Measurements from ENCODE around the gene REEP6.

REEP6 gene

DNA sequence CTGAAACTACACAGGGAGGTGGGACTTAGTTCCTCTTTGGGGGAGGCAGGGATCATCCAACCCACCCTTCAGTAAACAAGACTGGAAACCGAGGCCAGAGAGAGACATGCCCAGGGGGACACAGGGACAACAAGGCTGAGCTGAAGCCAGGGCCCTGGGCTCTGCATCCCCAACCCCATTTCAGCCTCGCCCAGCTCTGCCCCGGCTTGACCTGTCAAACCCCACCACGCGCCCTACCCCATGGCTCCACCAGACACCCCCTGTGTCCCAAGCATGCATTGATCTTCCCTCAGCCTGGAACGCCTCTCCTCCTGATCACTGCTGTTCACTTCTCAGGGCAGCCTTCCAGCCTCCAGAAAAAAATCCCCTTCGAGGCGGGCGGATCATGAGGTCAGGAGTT lies 43.0 kb upstream of the REEP6 start:
- DNase-seq (ENCODE audit: low spot score), result no peak
- TF ChIP-seq CTCF (IDR thresholded peaks at IDR 0.05; ENCODE audit: extremely low read depth, missing control alignments), result no peak

DNA sequence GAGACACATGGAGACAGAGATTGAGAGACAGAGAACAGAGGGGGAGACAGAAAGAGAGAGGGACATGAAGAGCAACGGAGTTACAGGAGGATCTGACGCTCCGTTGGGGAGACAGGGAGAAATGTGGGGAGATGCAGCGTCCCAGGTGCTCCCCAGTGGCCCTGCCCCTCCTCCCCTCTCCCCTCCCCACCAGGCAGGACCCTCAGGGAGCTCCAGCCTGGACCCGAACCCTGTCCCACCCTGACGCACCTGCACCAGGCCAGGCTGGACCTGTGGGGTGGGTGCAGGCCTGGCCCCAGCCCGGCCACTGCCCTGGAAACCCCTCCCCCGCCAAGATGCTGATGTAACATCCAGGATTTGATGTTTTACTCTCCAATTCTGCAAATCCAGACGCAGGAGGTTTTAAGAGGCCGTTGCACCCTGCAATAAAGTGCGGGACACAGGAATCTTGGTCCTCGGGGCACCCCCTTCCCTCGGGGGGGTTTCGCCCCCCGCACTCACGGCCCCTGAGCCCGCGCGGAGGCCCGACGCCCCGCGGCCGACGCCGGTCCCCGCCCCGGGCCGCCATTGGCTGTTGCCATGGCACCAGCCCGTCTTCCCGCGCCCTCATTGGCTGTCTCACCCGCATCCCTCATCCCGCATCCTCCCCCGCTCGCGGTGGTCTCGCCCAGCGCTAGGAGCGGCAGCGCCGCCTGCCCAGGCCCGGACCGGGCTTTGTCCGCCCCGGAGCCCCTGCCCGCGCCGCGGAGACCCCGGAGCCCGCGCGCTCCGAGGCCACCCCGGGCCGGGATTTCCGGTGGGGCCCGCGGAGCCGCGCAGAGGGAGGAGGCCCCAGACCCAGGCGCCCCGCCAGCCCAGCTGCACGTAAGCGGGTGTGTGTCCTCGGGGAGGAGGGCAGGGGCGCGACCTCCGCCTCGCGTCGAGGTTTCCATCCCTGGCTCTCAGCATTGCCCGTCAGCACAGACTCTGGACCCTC lies 41.2 kb upstream of the REEP6 start, which contains the start of gene APC2:
Gene APC2, plus strand, starts transcription at position 655 of the 976 bp plus-strand sequence. CDS start 2,881 bp downstream, outside the sequence.
- DNase-seq (ENCODE audit: low spot score), result peak; percentile 81
- TF ChIP-seq CTCF (IDR thresholded peaks at IDR 0.05; ENCODE audit: extremely low read depth, missing control alignments), result no peak

GRCh38 chr19:1450735-1451731 lies 39.9 kb upstream of the REEP6 start:
- no peak for DNase-seq (ENCODE audit: low spot score)
- TF ChIP-seq CTCF (IDR thresholded peaks at IDR 0.05; ENCODE audit: extremely low read depth, missing control alignments), result no peak

DNA sequence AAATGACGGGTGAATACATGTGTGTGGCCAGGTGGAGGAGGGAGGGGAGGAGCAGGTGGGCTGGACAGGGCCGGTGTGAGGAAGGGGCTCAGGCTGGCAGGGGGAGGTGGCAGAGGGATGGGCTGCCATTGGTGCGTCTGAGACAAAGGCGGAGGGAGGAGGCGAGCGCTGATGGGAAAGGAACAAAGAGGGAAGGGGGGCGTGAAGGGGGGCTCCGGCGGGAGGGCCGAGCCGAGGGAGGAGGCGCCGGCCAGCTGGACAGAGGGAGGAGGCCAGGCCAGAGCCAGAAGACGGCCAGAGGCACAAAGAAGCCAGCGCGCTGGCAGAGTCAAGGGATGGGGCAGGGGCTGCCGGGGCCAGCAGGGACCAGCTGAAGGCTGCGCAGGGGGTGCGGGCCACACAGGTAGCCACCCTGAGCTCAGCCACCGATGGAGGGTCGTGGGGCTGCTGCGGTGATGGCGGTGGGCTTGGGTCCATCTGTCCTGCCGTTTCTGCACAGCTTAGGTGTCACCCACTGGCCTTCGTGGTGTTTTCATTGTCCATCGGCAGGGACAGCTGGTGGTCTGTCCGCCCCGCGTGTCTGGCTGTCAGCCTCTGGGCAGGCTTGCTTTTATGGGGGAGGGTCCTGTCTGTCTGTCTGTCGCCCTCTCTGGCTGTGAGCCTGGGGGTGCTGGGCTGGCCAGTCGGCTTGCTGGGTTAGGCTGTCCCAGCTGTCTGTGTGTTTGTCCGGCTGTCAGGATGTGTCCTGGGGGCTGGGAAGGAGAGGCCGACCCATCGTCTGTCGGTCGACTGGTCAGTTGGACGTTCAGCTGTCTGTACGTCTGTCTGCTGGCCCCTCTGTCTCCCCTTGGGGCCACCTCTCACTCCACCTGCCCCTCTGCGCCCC lies 38.8 kb upstream of the REEP6 start:
- DNase-seq (ENCODE audit: low spot score), result no peak
- TF ChIP-seq CTCF (IDR thresholded peaks at IDR 0.05; ENCODE audit: extremely low read depth, missing control alignments), result no peak

- no peak for TF ChIP-seq CTCF (IDR thresholded peaks at IDR 0.05; ENCODE audit: extremely low read depth, missing control alignments)
- DNase-seq (ENCODE audit: low spot score), result no peak
Observed at GRCh38 chr19:1452802-1453524, 38.0 kb upstream of the REEP6 start.

Data from GM20000 (cell line).